Thyroid gland (tissue), 4 donors: ENCODE results near the gene PLD1. TPM values are rescaled to one million over a fixed set of nuclear protein-coding genes. Genes with fewer than 3 reads are reported as not detected.

Experiments
- DNase-seq, 2 donors: peaks; one replicate each; pipeline ENCODE4 v3.0.0-alpha.2; 2019
- H3K27ac ChIP-seq, 3 donors: fragments of 200-600 bp; sonication (generic); 1 replicate in 2 of 3; 2 replicates in 1 of 3; pipeline ENCODE4 v1.5.1; 2016 to 2019; ENCODE audit warnings: mild to moderate bottlenecking in 1 of 3, moderate library complexity in 1 of 3
- H3K27me3 ChIP-seq: fragments of 200-600 bp; sonication (generic); one replicate; pipeline ENCODE4 v1.5.1; 2019
- H3K36me3 ChIP-seq, 2 donors: fragments of 200-600 bp; sonication (generic); one replicate each; pipeline ENCODE4 v1.5.1; 2016 to 2019
- H3K4me1 ChIP-seq, 2 donors: fragments of 200-600 bp; sonication (generic); one replicate each; pipeline ENCODE4 v1.5.1; 2017 to 2019
- H3K4me3 ChIP-seq, 3 donors: fragments of 200-600 bp; sonication (generic); replicated peaks in 1 of 3; 1 replicate in 2 of 3; 2 replicates in 1 of 3; pipeline ENCODE4 v1.5.1; 2016; ENCODE audit warnings: mild to moderate bottlenecking in 1 of 3
- H3K9me3 ChIP-seq: fragments of 200-600 bp; sonication (generic); one replicate; pipeline ENCODE4 v1.5.1; 2017
- POLR2A ChIP-seq, 2 donors: fragments of 450-650 bp; IDR thresholded peaks; one replicate each; pipeline ENCODE4 v1.6.1; 2017; ENCODE audit warnings: antibody characterized with exemption in 2 of 2, mild to moderate bottlenecking in 2 of 2, moderate library complexity in 1 of 2
- WGBS, 2 donors: methylation state at CpG; one replicate each; pipeline ENCODE4 v1.1.5; 2017; 5-methylcytosine and 5-hydroxymethylcytosine counted together
- intact Hi-C: fragments of 100-400 bp; cut with DNase I; formaldehyde crosslinking; loops from one replicate; pipeline ENCODE4 v1.15.1; 2023
- total RNA-seq, 4 donors: library from RNA; depleted of rRNA; stranded (reverse); fragments of >200 nt; gene quantifications; one replicate each; pipeline ENCODE4 v1.2.3, GENCODE V29; 2016
- TF ChIP-seq, protein P1 (sequence below), 6 experiments: fragments of 200-600 bp in 3 of 6; fragments of 450-650 bp in 3 of 6; sonication (generic) in 3 of 6; IDR thresholded peaks; one replicate each; pipeline ENCODE4 v1.5.1; 2016 to 2019; ENCODE audit warnings: antibody characterized with exemption in 6 of 6, mild to moderate bottlenecking in 2 of 6, inconsistent platforms in 1 of 6, moderate library complexity in 1 of 6

Gene PLD1
- total RNA-seq, 4 donors from 2014 or later: 13.0 to 21.7 (median 19.8) TPM

DNA sequence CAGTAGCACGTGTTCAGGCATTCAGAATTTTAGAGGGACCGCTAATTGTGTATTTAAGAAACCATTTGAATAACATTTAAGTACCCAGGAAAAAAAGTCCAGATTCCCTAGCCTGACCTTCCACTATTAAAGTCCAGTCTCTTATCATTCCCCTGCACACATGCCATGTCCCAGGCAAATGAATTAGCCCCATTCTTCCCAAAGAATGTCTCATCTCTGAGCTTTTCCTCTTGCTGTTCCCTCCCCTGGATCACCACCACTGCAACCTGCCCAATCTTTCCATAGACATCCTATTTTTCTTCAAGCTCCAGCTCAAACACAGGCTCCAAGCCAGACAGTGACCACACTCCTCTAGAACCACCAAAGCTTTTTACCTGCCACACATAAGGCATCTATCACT is 25.9 kb downstream of the PLD1 start:
- 35 to 46% methylated on average over 2 of the region's 2 CpGs for WGBS, 2 donors
- peak overlapping the region in 1 of 3 donors; percentile 78 for H3K27ac ChIP-seq

DNA sequence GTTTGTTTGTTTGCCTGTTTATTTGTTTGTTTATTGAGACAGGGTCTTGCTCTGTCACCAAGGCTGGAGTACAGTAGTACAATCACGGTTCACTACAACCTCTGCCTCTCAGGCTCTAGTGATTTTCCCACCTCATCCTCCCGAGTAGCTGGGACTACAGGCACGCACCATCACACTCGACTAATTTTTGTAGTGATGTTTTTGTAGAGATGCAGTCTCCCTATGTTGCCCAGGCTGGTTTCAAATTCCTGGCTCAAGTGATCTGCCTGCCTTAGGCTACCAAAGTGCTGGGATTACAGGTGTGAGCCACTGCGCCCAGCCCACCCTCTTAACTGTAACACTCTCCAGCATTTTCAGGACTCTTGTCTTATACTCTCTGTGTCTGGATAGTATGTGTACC is 26.7 kb downstream of the PLD1 start:
- 34 to 38% methylated on average over 5 of the region's 5 CpGs for WGBS, 2 donors
- Histone ChIP-seq H3K9me3 (no peaks in the 10 kb centered on the region), H3K27ac (peak overlapping the region in 1 of 3 donors; percentile 78), H3K36me3 (no peaks in the 10 kb centered on the region), H3K4me1 (peaks cover 14 to 20% of the 10 kb centered on the region in 2 donors), H3K4me3 (no peak overlapping the region), H3K27me3 (no peaks in the 10 kb centered on the region)
- DNase-seq: peak; percentile 59 to 67
- intact Hi-C loops: no loop called here
- no peak for TF ChIP-seq POLR2A (IDR thresholded peaks at IDR 0.05)
- TF ChIP-seq, protein P1, sequence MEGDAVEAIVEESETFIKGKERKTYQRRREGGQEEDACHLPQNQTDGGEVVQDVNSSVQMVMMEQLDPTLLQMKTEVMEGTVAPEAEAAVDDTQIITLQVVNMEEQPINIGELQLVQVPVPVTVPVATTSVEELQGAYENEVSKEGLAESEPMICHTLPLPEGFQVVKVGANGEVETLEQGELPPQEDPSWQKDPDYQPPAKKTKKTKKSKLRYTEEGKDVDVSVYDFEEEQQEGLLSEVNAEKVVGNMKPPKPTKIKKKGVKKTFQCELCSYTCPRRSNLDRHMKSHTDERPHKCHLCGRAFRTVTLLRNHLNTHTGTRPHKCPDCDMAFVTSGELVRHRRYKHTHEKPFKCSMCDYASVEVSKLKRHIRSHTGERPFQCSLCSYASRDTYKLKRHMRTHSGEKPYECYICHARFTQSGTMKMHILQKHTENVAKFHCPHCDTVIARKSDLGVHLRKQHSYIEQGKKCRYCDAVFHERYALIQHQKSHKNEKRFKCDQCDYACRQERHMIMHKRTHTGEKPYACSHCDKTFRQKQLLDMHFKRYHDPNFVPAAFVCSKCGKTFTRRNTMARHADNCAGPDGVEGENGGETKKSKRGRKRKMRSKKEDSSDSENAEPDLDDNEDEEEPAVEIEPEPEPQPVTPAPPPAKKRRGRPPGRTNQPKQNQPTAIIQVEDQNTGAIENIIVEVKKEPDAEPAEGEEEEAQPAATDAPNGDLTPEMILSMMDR (IDR thresholded peaks at IDR 0.05): no peak

More for the DNA sequence above, 25.9 kb downstream of the PLD1 start:
- intact Hi-C loops: no loop called here
- Histone ChIP-seq H3K4me1 (peaks cover 14 to 20% of the 10 kb centered on the region in 2 donors), H3K27me3 (no peaks in the 10 kb centered on the region), H3K4me3 (no peak overlapping the region), H3K9me3 (no peaks in the 10 kb centered on the region), H3K36me3 (no peaks in the 10 kb centered on the region)
- TF ChIP-seq, protein P1 (IDR thresholded peaks at IDR 0.05): no peak
- no peak for TF ChIP-seq POLR2A (IDR thresholded peaks at IDR 0.05)
- DNase-seq: no peak

DNA sequence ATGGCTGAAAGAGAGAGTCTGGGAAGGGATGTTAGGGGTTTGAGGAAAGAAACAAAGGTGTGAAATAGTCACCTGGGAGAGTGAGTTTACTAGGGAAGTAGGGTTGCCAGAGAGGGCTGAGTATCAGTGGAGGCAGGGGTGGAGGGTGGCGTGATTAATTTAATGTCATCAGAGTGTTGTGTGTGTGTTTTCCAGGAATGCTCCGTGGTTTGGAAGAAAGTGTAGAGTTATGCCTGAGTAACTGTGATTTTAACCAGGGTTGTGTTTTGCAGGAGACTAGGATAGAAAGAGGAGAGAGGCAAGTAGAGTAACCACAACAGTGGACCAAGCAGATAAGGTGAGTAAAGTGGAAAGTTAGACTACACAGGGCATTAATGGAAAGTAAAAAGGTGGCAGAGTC is 27.2 kb downstream of the PLD1 start:
- no peak for DNase-seq
- intact Hi-C loops: no loop called here
- Histone ChIP-seq H3K9me3 (no peaks in the 10 kb centered on the region), H3K4me3 (no peak overlapping the region), H3K36me3 (no peaks in the 10 kb centered on the region), H3K27ac (no peak overlapping the region), H3K27me3 (no peaks in the 10 kb centered on the region), H3K4me1 (peaks cover 14 to 20% of the 10 kb centered on the region in 2 donors)
- WGBS, 2 donors: 64 to 66% methylated on average over 2 of the region's 2 CpGs
- no peak for TF ChIP-seq POLR2A (IDR thresholded peaks at IDR 0.05)
- TF ChIP-seq, protein P1 (IDR thresholded peaks at IDR 0.05): no peak

DNA sequence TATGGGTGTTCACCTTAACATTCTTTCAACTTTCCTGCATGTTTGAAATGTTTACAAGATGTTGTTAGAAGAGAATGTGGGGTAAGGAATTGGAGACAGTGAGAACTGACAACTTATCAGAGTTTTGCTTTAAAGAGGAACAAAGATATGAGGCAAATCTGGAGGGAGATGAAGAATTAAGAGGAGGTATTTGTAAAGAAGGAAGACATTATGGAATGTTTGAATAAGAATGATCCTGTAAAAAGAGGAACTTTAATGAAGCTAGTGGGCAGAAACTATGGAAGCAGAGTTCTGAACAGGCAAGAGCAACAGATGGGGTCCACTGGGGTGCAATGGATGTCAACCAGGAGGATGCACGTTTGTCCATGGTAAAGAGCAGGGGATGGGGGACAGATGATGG is 27.7 kb downstream of the PLD1 start:
- WGBS, 2 donors: 70 to 76% methylated on average over 1 of the region's 1 CpG

DNA sequence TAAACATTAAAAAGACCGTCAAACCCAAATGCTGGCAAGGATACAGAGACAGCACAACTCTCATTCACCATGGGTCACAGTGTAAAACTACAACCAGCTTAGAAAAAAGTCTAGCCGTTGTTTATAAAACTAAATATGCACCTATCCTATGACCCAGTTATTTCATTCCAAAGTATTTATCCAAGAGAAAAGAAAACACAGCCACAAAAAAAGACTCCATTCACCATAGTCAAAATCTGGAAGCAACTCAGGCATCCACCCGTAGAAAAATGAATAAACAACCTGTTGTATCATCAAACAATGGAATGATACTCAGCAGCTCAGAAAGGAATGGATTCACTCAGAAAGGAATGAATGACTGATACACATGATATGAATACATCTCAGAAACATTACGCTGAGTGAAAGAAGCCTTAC is 28.6 kb downstream of the PLD1 start:
- WGBS, 2 donors: 86% methylated on average over 4 of the region's 4 CpGs
- Histone ChIP-seq H3K4me3 (no peak overlapping the region), H3K36me3 (no peaks in the 10 kb centered on the region), H3K27ac (no peak overlapping the region), H3K9me3 (no peaks in the 10 kb centered on the region), H3K27me3 (no peaks in the 10 kb centered on the region), H3K4me1 (peaks cover 14 to 20% of the 10 kb centered on the region in 2 donors)
- TF ChIP-seq, protein P1 (IDR thresholded peaks at IDR 0.05): no peak
- no peak for TF ChIP-seq POLR2A (IDR thresholded peaks at IDR 0.05)
- intact Hi-C loops: no loop called here
- DNase-seq: no peak

More for the DNA sequence above, 27.7 kb downstream of the PLD1 start:
- Histone ChIP-seq H3K27ac (no peak overlapping the region), H3K9me3 (no peaks in the 10 kb centered on the region), H3K4me1 (peaks cover 14 to 20% of the 10 kb centered on the region in 2 donors), H3K4me3 (no peak overlapping the region), H3K27me3 (no peaks in the 10 kb centered on the region), H3K36me3 (no peaks in the 10 kb centered on the region)
- intact Hi-C loops: no loop called here
- no peak for TF ChIP-seq POLR2A (IDR thresholded peaks at IDR 0.05)
- TF ChIP-seq, protein P1 (IDR thresholded peaks at IDR 0.05): no peak
- no peak for DNase-seq
